ENCODE results near the gene FAM111A. TPM values are rescaled to one million over a fixed set of nuclear protein-coding genes. Genes with fewer than 3 reads are reported as not detected.
A peak's percentile ranks its signal among the peaks of the same experiment; 100 is the strongest.

FAM111A gene
- total RNA-seq, 1 experiment from 2014 or later: 49.2 TPM

DNA sequence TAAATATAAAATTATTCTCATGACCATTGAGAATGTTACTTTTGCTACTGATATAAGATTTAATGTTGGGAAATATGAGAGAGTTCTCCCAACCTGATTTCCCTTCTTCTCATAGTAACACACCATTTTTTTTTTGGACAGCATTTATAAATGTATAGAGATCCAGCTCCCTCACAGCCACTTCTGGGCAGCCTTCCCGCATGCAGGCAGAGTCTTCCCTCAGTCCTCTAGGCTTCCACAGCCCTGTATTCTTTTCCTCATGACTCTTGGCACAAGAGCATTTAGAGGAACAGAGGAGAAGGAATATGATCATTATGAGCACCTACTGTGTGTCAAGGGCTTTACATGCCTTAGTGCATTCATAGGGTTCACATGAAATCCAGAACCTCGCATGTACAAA is 38.3 kb downstream of the FAM111A start:
- Histone ChIP-seq H3K4me2 (ENCODE audit: low read length) (peak overlapping the region; percentile 10; the same call in 1 of the 2 replicates), H3K9me3 (ENCODE audit: low read length) (no peaks in the 10 kb centered on the region), H2AFZ (ENCODE audit: low read length) (no peak overlapping the region), H3K27me3 (ENCODE audit: low read length) (no peaks in the 10 kb centered on the region), H3K36me3 (ENCODE audit: low read depth, low read length) (no peaks in the 10 kb centered on the region), H3K4me1 (ENCODE audit: insufficient read depth, low read length) (peaks cover 22% of the 10 kb centered on the region), H3K79me2 (ENCODE audit: low read length) (peaks cover 6% of the 10 kb centered on the region; the same call in 1 of the 2 replicates), H3K27ac (ENCODE audit: low read length) (no peak overlapping the region), H3K4me3 (ENCODE audit: low read length) (no peak overlapping the region), H4K20me1 (ENCODE audit: low read length) (no peaks in the 10 kb centered on the region), H3K9ac (ENCODE audit: low read length) (no peak overlapping the region), H3K9me2 (replicated peaks; ENCODE audit: low read length) (no peaks in the 10 kb centered on the region), H3F3A (ENCODE audit: low read length, unreplicated experiment) (no peaks in the 10 kb centered on the region)
- DNase-seq (no peak), ATAC-seq (0 out of 2 replicates have a peak, but pooled peaks have one; percentile 13)
- intact Hi-C loops (cut with micrococcal nuclease): no loop called here
- TF ChIP-seq EZH2phosphoT487 (IDR thresholded peaks at IDR 0.05; ENCODE audit: borderline replicate concordance, low read length) (no peak), CTCF (conservative IDR thresholded peaks at IDR 0.05; ENCODE audit: low read depth, low read length) (no peak), EZH2 (IDR thresholded peaks at IDR 0.05; ENCODE audit: low read length, unreplicated experiment) (no peak)
- CTCF ChIA-PET: no interaction called here
- no TSS peak for BruUV-seq (replicated peaks)
- POLR2A ChIA-PET (ENCODE audit: unreplicated experiment): interaction anchor here (0.6 kb wide), 1 partner anchor 1411 kb away, joined by 6 read pairs; no protein-coding TSS in a partner anchor

GRCh38 chr11:59181746-59182456 is 39.2 kb downstream of the FAM111A start:
- Histone ChIP-seq H3K4me2 (ENCODE audit: low read length) (no peak overlapping the region), H3K36me3 (ENCODE audit: low read depth, low read length) (no peaks in the 10 kb centered on the region), H3F3A (ENCODE audit: low read length, unreplicated experiment) (no peaks in the 10 kb centered on the region), H3K79me2 (ENCODE audit: low read length) (peaks cover 6% of the 10 kb centered on the region; the same call in 1 of the 2 replicates), H3K9me3 (ENCODE audit: low read length) (no peaks in the 10 kb centered on the region), H2AFZ (ENCODE audit: low read length) (no peak overlapping the region), H3K9ac (ENCODE audit: low read length) (no peak overlapping the region), H3K27me3 (ENCODE audit: low read length) (no peaks in the 10 kb centered on the region), H4K20me1 (ENCODE audit: low read length) (no peaks in the 10 kb centered on the region), H3K4me1 (ENCODE audit: insufficient read depth, low read length) (peaks cover 27% of the 10 kb centered on the region), H3K27ac (ENCODE audit: low read length) (no peak overlapping the region), H3K9me2 (replicated peaks; ENCODE audit: low read length) (no peaks in the 10 kb centered on the region), H3K4me3 (ENCODE audit: low read length) (no peak overlapping the region)
- CTCF ChIA-PET: interaction anchor here (1.0 kb wide), 1 partner anchor 10 kb away, joined by 7 read pairs; the partner anchor contains the start of gene DTX4
- DNase-seq (no peak), ATAC-seq (no peak)
- intact Hi-C loops (cut with micrococcal nuclease): no loop called here
- no TSS peak for BruUV-seq (replicated peaks)
- POLR2A ChIA-PET (ENCODE audit: unreplicated experiment): no interaction called here
- TF ChIP-seq EZH2 (IDR thresholded peaks at IDR 0.05; ENCODE audit: low read length, unreplicated experiment): no peak
- TF ChIP-seq CTCF (conservative IDR thresholded peaks at IDR 0.05; ENCODE audit: low read depth, low read length): no peak
- TF ChIP-seq EZH2phosphoT487 (IDR thresholded peaks at IDR 0.05; ENCODE audit: borderline replicate concordance, low read length): no peak

All from PC-3 (cell line).